ENCODE results near the gene SLC4A5.

SLC4A5 gene

GRCh38 chr2:74186038-74186437 is 157.2 kb downstream of the SLC4A5 start:
- ChIA-PET POLR2A (no interaction called here), CTCF (no interaction called here)
- DNase-seq (ENCODE audit: extremely low spot score), result no peak
- TF ChIP-seq BHLHE40 (IDR thresholded peaks at IDR 0.05; ENCODE audit: borderline replicate concordance), result no peak
- TF ChIP-seq ZNF384 (IDR thresholded peaks at IDR 0.05), result peak; percentile 19; the same call in 1 of the 2 replicates

GRCh38 chr2:74183878-74184277 is 159.3 kb downstream of the SLC4A5 start:
- TF ChIP-seq BHLHE40 (IDR thresholded peaks at IDR 0.05; ENCODE audit: borderline replicate concordance) (no peak), ZNF384 (IDR thresholded peaks at IDR 0.05) (no peak), PKNOX1 (IDR thresholded peaks at IDR 0.05) (no peak)
- DNase-seq (ENCODE audit: extremely low spot score), result no peak
- ChIA-PET CTCF (no interaction called here), POLR2A (interaction anchor here (1.2 kb wide), 1 partner anchor 13 kb away, joined by 4 read pairs; no protein-coding TSS in a partner anchor)

- CTCF ChIA-PET, result interaction anchor here (0.5 to 0.7 kb wide), 2 partner anchors 11 to 1092 kb away, joined by 3 to 4 read pairs; no protein-coding TSS in a partner anchor
- POLR2A ChIA-PET, result interaction anchor here (1.5 kb wide), 1 partner anchor 17 kb away, joined by 7 read pairs; the partner anchor contains the start of gene MTHFD2
- no peak for DNase-seq (ENCODE audit: extremely low spot score)
- TF ChIP-seq ZNF384 (IDR thresholded peaks at IDR 0.05), result 0 out of 2 replicates have a peak, but pooled peaks have one; percentile 45
- TF ChIP-seq HDGF (IDR thresholded peaks at IDR 0.05; ENCODE audit: borderline replicate concordance), result no peak
Observed at GRCh38 chr2:74181739-74182138, 161.5 kb downstream of the SLC4A5 start.

GRCh38 chr2:74179063-74179865 is 164.0 kb downstream of the SLC4A5 start:
- no peak for DNase-seq (ENCODE audit: extremely low spot score)
- TF ChIP-seq PKNOX1 (IDR thresholded peaks at IDR 0.05) (no peak), FOXK2 (IDR thresholded peaks at IDR 0.05) (no peak), ZNF384 (IDR thresholded peaks at IDR 0.05) (peak; percentile 97)
- CTCF ChIA-PET, result interaction anchor here (0.6 to 2.7 kb wide), 6 partner anchors 12 to 357 kb away, joined by 3 to 8 read pairs (median 4); partner anchors contain the start of gene MTHFD2
- POLR2A ChIA-PET, result interaction anchor here (0.8 to 3.0 kb wide), 16 partner anchors 9 to 489 kb away, joined by 3 to 36 read pairs (median 5); partner anchors contain the start of genes BOLA3, MTHFD2 and STAMBP

GRCh38 chr2:74178211-74179062 is 164.8 kb downstream of the SLC4A5 start, which contains the start of gene MOB1A:
TSS of gene MOB1A (minus strand) at chr2:74178879. CDS start at chr2:74178674, 205 bp downstream.
- peak; percentile 51 for TF ChIP-seq L3MBTL2 (conservative IDR thresholded peaks at IDR 0.05)
- no peak for TF ChIP-seq FOXM1 (IDR thresholded peaks at IDR 0.05; ENCODE audit: borderline replicate concordance)
- POLR2A ChIA-PET, result interaction anchor here (0.6 to 3.0 kb wide), 18 partner anchors 9 to 490 kb away, joined by 3 to 36 read pairs (median 5); partner anchors contain the start of genes BOLA3, MTHFD2 and STAMBP
- DNase-seq (ENCODE audit: extremely low spot score), result peak; percentile 97
- CTCF ChIA-PET, result interaction anchor here (0.7 to 2.7 kb wide), 5 partner anchors 13 to 354 kb away, joined by 3 to 8 read pairs (median 4); partner anchors contain the start of gene MTHFD2

- TF ChIP-seq CTBP1 (IDR thresholded peaks at IDR 0.05; ENCODE audit: borderline replicate concordance) (no peak), PKNOX1 (IDR thresholded peaks at IDR 0.05) (peak; percentile 38), FOXA1 (IDR thresholded peaks at IDR 0.05) (no peak), ELF4 (IDR thresholded peaks at IDR 0.05) (no peak)
- ChIA-PET POLR2A (interaction anchor here (0.6 to 3.0 kb wide), 11 partner anchors 8 to 349 kb away, joined by 3 to 36 read pairs (median 8); partner anchors contain the start of genes BOLA3, MTHFD2 and STAMBP), CTCF (interaction anchor here (0.6 to 1.3 kb wide), 2 partner anchors 20 to 26 kb away, joined by 4 to 5 read pairs; no protein-coding TSS in a partner anchor)
- DNase-seq (ENCODE audit: extremely low spot score), result no peak
Observed at GRCh38 chr2:74177696-74178095, 165.5 kb downstream of the SLC4A5 start.

GRCh38 chr2:74174909-74175308 is 168.3 kb downstream of the SLC4A5 start:
- ChIA-PET CTCF (interaction anchor here (0.8 kb wide), 1 partner anchor 10 kb away, joined by 3 read pairs; no protein-coding TSS in a partner anchor), POLR2A (no interaction called here)
- no peak for DNase-seq (ENCODE audit: extremely low spot score)
- TF ChIP-seq ARNT (IDR thresholded peaks at IDR 0.05) (no peak), PKNOX1 (IDR thresholded peaks at IDR 0.05) (no peak), HDGF (IDR thresholded peaks at IDR 0.05; ENCODE audit: borderline replicate concordance) (no peak), NFRKB (IDR thresholded peaks at IDR 0.05) (no peak), SUZ12 (IDR thresholded peaks at IDR 0.05) (no peak), FOXA1 (IDR thresholded peaks at IDR 0.05) (no peak), FOXK2 (IDR thresholded peaks at IDR 0.05) (no peak)
